ENCODE results near the gene ARHGAP25.

The ARHGAP25 gene

DNA sequence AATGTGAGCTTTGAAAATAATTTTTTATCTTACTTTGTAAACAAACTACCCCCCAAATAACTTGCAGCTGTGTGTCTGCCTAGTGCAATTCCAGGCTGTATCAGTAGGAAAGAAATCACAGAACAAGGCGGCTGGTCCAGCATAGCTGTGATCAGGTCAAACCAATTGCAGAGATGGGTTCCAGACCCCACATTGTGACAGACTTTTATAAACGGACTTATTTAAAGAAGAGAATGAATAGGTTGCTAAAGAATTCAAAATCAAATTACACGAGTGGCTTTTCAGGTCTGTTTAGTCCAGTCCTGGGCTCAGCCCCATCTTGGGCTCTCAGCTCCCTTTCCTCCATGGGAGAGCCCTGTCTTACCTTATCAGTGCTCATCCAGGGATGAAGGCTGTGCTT, 125.5 kb downstream of the ARHGAP25 start:
- no peak for DNase-seq (ENCODE audit: low read depth in 2 of 2)

DNA sequence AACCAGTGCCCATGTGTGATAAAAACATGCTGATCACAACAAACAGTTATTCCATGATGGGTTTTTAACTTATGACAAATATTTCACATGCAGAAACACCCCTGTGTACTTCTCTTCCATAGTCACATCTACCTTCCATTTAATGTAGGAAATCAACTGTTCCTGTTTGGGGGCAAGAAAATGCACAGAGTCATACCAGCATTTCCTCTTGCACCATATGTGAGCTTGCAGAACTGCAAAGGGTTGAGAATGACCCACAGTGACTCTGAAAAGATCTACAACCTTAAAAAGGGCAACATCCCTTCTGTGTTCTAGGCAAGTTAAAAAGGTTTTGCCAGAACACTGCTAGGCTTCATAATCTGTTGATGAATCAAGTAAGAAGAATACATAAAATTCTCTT, 126.7 kb downstream of the ARHGAP25 start:
- no peak for DNase-seq (ENCODE audit: low read depth in 2 of 2)

DNA sequence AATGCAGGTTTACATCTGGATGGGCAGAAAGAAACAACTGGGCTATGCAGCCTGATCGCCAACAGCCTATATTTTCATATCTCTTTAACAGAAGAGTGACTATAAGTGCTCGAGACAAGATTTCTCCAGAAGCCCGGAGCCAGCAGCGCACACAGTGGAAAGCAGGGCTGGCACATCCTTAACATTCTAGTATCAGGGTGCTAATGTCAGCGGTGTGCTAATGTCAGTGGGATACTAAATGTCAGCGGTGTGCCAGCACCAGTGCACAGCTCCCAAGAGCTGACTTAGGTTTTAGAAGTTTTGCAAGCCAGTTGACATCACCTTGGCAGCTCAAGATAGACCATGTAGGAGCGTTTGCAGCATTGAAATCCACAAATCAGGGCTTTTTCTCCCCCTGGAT, 128.3 kb downstream of the ARHGAP25 start:
- no peak for DNase-seq (ENCODE audit: low read depth in 2 of 2)

DNA sequence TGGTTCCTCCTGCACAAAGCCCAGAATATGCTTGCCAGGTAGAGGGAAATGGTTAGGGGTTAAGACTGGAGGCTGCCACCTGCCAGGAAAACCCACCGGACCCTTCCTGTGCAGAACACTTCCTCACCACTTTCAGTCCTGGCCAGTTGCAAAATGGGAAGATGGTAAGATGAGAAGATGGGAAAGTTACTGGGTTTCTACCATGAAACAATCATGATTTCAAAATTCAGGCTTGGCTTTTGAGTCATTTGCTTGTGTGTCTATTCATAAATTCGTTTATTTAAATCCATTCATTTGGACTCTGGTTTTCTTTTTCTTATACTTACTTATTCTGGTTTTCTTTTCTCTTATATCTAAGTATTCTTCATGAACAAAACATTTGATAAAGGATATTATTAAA, 129.4 kb downstream of the ARHGAP25 start:
- no peak for DNase-seq (ENCODE audit: low read depth in 2 of 2)

DNA sequence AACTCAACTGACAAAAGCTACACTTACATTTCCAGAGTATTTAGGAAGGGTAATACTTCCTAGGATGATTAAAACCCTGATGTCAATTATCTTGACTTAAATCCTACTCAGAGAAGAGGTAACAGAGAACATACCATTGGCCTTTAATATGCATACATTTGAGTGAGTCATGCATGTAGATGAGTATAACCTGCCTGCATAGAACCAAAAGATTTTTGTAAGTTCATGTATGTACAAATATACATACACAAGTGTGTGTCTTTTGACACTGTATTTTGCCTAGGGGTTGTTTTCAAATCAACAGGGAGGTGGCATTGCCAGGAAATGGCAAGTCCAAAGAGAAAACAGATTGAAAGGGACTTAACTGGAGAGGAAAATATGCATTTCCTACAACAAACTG, 130.5 kb downstream of the ARHGAP25 start:
- no peak for DNase-seq (ENCODE audit: low read depth in 2 of 2)

DNA sequence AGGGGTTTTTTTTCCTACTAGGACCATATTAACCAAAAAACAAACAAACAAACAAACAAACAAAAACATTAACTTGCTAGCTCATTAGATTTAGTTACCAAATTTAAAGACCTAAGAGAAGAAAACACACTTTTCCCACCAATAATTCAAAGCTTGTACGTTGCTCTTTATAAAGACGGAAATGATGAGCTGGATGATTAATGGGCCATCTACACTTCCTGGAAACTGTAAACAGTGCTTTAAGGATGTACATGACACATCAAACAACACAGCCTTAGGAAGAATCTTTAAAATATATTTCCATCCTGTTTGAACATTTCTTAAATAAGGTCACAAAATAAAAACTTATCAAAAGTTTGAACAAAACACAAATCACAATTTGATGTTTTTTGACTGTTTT, 135.6 kb downstream of the ARHGAP25 start:
- no peak for DNase-seq (ENCODE audit: low read depth in 2 of 2)

DNA sequence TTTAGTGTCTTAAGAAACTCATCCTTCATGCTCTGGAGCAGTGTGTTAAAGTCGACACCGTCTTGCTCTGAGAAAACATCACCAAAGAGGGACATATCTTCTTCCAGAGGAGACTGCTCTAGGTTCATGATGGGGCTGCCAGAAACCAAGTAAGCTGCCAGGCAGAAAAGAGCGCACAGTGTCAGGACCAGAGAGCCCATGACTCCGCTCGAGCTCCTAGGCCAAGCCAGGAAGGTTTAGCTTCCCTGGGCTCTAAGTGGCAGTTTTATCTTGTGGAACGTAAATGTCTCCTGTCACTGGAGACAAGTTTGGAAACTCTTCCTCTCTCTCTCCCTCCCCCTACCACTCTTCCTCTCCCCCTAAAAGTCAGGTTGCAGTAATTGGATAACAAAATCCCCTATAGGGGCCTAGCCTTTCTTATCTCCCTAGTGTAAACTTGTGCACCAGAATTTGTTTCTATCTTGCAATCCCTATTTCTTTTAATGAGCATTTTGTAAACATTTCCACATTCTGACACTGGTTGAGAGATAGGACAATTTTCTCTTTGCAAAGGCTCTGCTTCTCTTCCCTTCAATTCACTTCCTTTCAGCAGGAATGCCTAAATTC, 136.7 kb downstream of the ARHGAP25 start, which contains the start of gene BMP10:
TSS of gene BMP10 (minus strand) at position 239 of the 606 bp plus-strand sequence. CDS start at position 200, 39 bp downstream.
- no peak for DNase-seq (ENCODE audit: low read depth in 2 of 2)

Measured in stimulated activated CD8-positive, alpha-beta memory T cell treated with anti-CD3 and anti-CD28 coated beads, Interleukin-7, amount 100 ng/mL, for 4 hours (primary cell).